GM12865 (cell line): ENCODE measurements around the gene PHYKPL.
"Not testable (repeated sequence)": the region's sequence is repeated elsewhere in the genome, so short reads cannot be mapped to it uniquely, and the experiment has no call there.

Experiments
- DNase-seq: peaks from one replicate; pipeline ENCODE4 v3.0.0; 2010; ENCODE audit warnings: low read depth
- H3K4me3 ChIP-seq: 2 replicates; pipeline ENCODE4 v1.5.1; 2011; ENCODE audit warnings: mild to moderate bottlenecking, low read depth, low read length, control low read depth
- CTCF ChIP-seq: IDR thresholded peaks from 2 replicates; pipeline ENCODE4 v1.5.1; 2011; ENCODE audit warnings: low read length, control low read depth, low read depth, inconsistent platforms; ENCODE audit not compliant: insufficient read depth; ENCODE audit errors: missing control alignments

The PHYKPL gene

DNA sequence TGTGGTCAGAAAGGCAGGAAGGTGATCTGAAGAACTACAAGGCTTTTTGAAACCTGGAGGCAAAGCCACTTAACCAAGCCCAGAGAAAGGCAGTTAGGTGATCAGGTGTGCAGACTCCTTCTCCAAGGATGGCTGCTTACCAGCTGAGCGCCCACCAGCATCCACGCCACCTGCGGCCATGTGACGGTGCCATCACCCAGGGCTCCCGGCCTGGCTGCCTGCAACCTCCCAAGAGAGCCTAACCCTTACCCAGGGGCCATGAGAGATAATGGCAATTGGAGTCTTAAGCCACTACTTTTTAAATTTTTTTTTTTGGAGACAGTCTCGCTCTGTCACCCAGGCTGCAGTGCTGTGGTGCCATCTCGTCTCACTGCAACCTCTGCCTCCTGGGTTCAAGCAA, 33.1 kb upstream of the PHYKPL start:
- no peak overlapping the region for H3K4me3 ChIP-seq
- TF ChIP-seq CTCF: no peak
- DNase-seq: no peak

GRCh38 chr5:178264044-178264443, 31.4 kb upstream of the PHYKPL start:
- DNase-seq: no peak
- no peak overlapping the region for H3K4me3 ChIP-seq
- TF ChIP-seq CTCF: no peak

DNA sequence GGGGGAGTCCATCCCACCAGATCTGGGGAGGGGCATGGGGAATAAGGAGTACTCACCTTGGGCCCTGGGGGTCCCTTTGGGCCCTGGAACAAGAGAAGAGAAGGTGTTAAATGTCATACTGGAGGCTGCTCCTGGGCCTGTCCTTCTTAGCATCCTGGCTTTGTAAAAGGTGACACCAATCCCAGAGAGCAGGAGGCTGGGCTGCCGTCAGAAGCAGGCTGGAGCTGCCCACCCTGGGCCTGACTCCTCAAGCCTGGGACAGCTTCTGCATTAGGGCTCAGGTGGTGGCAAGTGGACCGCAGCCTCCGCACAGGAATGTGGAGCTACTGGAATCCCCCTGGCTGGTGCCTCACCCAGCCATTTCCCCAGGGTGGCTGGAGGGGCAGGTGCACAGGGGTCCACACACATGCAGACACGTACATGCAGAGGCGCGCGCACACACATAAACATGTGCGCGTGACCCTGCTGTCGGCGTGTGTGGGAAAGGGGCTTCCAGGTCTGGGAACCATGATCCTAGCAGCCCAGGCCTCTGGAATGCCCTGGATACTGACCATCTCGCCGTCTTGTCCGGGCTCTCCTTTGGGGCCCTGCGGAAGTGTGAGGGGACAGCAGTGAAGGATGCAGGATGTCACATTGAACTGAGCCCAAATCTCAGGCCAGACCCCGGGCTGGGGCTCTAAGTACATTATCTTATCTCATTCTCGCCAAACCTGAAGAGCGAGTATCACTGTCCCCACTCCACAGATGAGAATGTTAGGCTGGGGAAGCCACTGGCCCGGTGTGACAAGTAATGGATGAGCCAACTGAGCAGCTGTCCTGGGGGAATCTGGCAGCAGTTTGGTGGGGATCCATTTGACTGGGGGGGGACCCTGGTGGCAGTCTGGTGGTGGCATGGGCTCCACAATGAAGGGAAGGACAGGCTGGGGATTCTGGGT, 29.3 kb upstream of the PHYKPL start:
- no peak for DNase-seq
- no peak overlapping the region for H3K4me3 ChIP-seq
- TF ChIP-seq CTCF: no peak

- no peak overlapping the region for H3K4me3 ChIP-seq
- no peak for DNase-seq
- no peak for TF ChIP-seq CTCF
Observed at GRCh38 chr5:178259623-178260536, 27.3 kb upstream of the PHYKPL start.

GRCh38 chr5:178257650-178258049, 25.0 kb upstream of the PHYKPL start:
- no peak for DNase-seq
- no peak overlapping the region for H3K4me3 ChIP-seq
- TF ChIP-seq CTCF: no peak

DNA sequence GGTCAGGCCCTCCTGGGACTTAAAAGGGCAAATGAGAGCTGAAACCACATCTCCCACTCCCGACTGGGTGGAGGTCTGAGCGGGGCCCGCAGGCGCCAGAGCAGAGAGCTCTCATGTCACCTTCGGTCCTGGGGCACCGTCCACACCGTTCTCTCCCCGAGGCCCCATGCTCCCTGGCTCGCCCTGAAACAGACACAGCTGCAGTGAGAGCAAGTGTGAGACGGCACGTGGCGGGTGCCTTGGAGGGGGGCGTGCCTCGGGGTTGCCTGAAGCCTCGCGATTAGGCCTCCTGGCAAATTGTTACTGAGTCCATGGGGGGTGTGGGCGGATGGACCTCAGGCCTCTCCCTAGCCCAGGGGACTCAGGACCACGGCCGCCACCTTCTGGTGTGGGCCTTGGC, 24.1 kb upstream of the PHYKPL start:
- H3K4me3 ChIP-seq: no peak overlapping the region
- no peak for DNase-seq
- no peak for TF ChIP-seq CTCF

DNA sequence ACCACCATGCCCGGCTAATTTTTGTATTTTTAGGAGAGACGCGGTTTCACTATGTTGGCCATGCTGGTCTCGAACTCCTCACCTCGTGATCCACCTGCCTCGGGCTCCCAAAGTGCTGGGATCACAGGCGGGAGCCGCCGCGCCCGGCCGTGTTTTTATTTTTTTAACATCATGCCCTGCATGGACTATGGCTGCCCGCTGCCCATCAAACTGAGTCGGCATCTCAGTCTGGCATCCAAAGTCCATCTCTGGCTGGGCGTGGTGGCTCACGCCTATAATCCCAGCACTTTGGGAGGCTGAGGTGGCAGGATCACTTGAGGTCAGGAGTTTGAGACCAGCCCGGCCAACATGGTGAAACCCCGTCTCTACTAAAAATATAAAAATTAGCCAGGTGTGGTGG, 21.0 kb upstream of the PHYKPL start:
- DNase-seq, H3K4me3 ChIP-seq: not testable (repeated sequence)
